Neural progenitor cell (in vitro differentiated cells): Measurements from ENCODE around the gene ADAMTS18. TPM values are rescaled to one million over a fixed set of nuclear protein-coding genes. Genes with fewer than 3 reads are reported as not detected.
A peak's percentile ranks its signal among the peaks of the same experiment; 100 is the strongest.

Experiments used
- DNase-seq: peaks from one replicate; pipeline ENCODE4 v3.0.0-alpha.2; 2016; ENCODE audit warnings: low spot score
- H2AFZ ChIP-seq: fragments of 200-600 bp; sonication (generic); replicated peaks from 2 replicates; pipeline ENCODE4 v1.6.1; 2016; ENCODE audit warnings: antibody characterized with exemption
- H3F3A ChIP-seq: fragments of 200-600 bp; sonication (generic); 2 replicates; pipeline ENCODE4 v1.6.1; 2016; ENCODE audit warnings: antibody characterized with exemption, low read depth
- H3K27ac ChIP-seq: fragments of 200-600 bp; sonication (generic); 2 replicates; pipeline ENCODE4 v1.5.1; 2016; ENCODE audit warnings: mild to moderate bottlenecking
- H3K27me3 ChIP-seq: fragments of 200-600 bp; sonication (generic); 2 replicates; pipeline ENCODE4 v1.6.1; 2016; ENCODE audit warnings: mild to moderate bottlenecking, moderate library complexity
- H3K36me3 ChIP-seq: fragments of 200-600 bp; sonication (generic); 2 replicates; pipeline ENCODE4 v1.5.1; 2016
- H3K4me1 ChIP-seq: fragments of 200-600 bp; sonication (generic); 2 replicates; pipeline ENCODE4 v1.6.1; 2016; ENCODE audit warnings: mixed run types
- H3K4me2 ChIP-seq: fragments of 200-600 bp; sonication (generic); 2 replicates; pipeline ENCODE4 v1.6.1; 2016
- H3K4me3 ChIP-seq: fragments of 200-600 bp; sonication (generic); 2 replicates; pipeline ENCODE4 v1.5.1; 2016
- H3K79me2 ChIP-seq: fragments of 200-600 bp; sonication (generic); 2 replicates; pipeline ENCODE4 v1.6.1; 2016; ENCODE audit warnings: low read depth
- H3K9ac ChIP-seq: fragments of 200-600 bp; sonication (generic); 2 replicates; pipeline ENCODE4 v1.6.1; 2016
- H3K9me3 ChIP-seq: fragments of 200-600 bp; sonication (generic); 2 replicates; pipeline ENCODE4 v1.5.1; 2016; ENCODE audit warnings: low read depth
- H4K20me1 ChIP-seq: fragments of 200-600 bp; sonication (generic); 2 replicates; pipeline ENCODE4 v1.6.1; 2016; ENCODE audit warnings: low read depth
- H3K27ac Mint-ChIP-seq: 3 replicates; pipeline ENCODE4 v1.8.0; 2021; ENCODE audit warnings: mixed read lengths
- H3K27me3 Mint-ChIP-seq: 2 replicates; pipeline ENCODE4 v1.8.0; 2022; ENCODE audit warnings: low read depth, mild to moderate bottlenecking, inconsistent platforms, moderate library complexity, mixed read lengths; ENCODE audit not compliant: insufficient read depth
- H3K36me3 Mint-ChIP-seq: 3 replicates; pipeline ENCODE4 v1.8.0; 2021; ENCODE audit warnings: mixed read lengths
- H3K4me1 Mint-ChIP-seq: 3 replicates; pipeline ENCODE4 v1.8.0; 2021; ENCODE audit warnings: mixed read lengths
- H3K4me3 Mint-ChIP-seq: 3 replicates; pipeline ENCODE4 v1.8.0; 2021; ENCODE audit warnings: mild to moderate bottlenecking, moderate library complexity, mixed read lengths
- H3K9me3 Mint-ChIP-seq: 3 replicates; pipeline ENCODE4 v1.8.0; 2020; ENCODE audit warnings: mixed read lengths
- CTCF ChIP-seq: fragments of 200-600 bp; sonication (generic); IDR thresholded peaks from 2 replicates; pipeline ENCODE4 v1.5.1; 2017; ENCODE audit warnings: antibody characterized with exemption, mild to moderate bottlenecking
- EZH2 ChIP-seq: fragments of 200-600 bp; sonication (generic); IDR thresholded peaks from 2 replicates; pipeline ENCODE4 v1.6.1; 2017; ENCODE audit warnings: antibody characterized with exemption, mild to moderate bottlenecking, moderate library complexity
- EZH2phosphoT487 ChIP-seq: fragments of 200-600 bp; sonication (generic); IDR thresholded peaks from 2 replicates; pipeline ENCODE4 v1.6.1; 2017; ENCODE audit warnings: antibody characterized with exemption
- total RNA-seq: library from RNA; depleted of rRNA; stranded (reverse); fragments of >200 nt; gene quantifications from 2 replicates; pipeline ENCODE4 v1.2.3, GENCODE V29; 2015; ENCODE audit warnings: low replicate concordance

ADAMTS18 gene
- total RNA-seq, 1 donor from 2014 or later = 1.9 TPM

DNA sequence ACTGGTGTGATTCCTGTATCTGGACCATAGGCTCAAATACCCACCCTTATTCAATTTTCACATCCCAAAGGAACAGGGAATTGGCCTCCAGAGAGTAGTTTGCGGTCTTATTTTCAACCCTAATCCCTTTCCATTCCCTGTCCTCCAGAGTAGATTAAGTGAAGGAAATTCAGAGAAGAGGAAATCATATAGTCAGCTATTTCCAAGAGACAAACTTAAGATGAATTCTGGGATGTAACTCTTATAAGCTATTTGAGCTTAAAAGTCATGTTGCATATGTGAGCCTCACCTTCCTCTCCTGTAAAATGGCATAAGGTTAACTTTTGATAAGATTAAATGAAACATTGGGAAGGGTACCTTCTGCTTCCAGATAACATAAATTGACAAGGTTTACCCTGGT, 37.4 kb upstream of the ADAMTS18 start:
- Mint-ChIP-seq H3K4me3 (no peak overlapping the region), H3K27ac (no peak overlapping the region), H3K9me3 (peaks cover 4% of the 10 kb centered on the region), H3K27me3 (peaks cover 4% of the 10 kb centered on the region), H3K36me3 (no peaks in the 10 kb centered on the region), H3K4me1 (peaks cover 21% of the 10 kb centered on the region)
- H4K20me1 ChIP-seq = no peaks in the 10 kb centered on the region
- DNase-seq = no peak
- no peak overlapping the region for H2AFZ ChIP-seq
- no peak overlapping the region for H3K4me3 ChIP-seq
- TF ChIP-seq EZH2phosphoT487 (no peak), EZH2 (no peak), CTCF (no peak)
- no peaks in the 10 kb centered on the region for H3K36me3 ChIP-seq
- no peaks in the 10 kb centered on the region for H3K9me3 ChIP-seq
- peaks cover 34% of the 10 kb centered on the region for H3K4me1 ChIP-seq
- H3K27ac ChIP-seq = no peak overlapping the region
- no peak overlapping the region for H3K4me2 ChIP-seq
- no peaks in the 10 kb centered on the region for H3K79me2 ChIP-seq
- no peak overlapping the region for H3K9ac ChIP-seq
- H3F3A ChIP-seq = peaks cover 22% of the 10 kb centered on the region
- no peaks in the 10 kb centered on the region for H3K27me3 ChIP-seq

DNA sequence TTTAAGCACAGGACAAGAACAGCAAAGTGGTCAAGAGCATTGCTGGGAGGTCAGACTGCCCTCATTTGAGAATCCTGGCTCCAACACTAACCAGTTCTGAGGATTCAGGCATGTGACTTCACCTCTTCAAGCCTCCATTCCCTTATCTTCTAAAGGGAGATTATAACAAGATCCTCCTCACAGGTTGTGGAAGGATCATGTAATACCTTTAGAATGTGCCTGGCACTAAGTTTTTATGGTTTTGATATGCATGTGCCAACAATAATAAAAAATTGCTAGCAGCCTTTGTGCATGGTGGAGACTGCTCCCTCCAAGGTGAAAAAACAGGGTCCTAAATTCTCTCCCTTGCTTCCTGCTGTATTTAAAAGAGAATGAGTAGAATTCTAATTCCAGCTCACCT, 36.0 kb upstream of the ADAMTS18 start:
- H3K4me2 ChIP-seq = no peak overlapping the region
- no peaks in the 10 kb centered on the region for H3K27me3 ChIP-seq
- Mint-ChIP-seq H3K9me3 (peaks cover 4% of the 10 kb centered on the region), H3K36me3 (no peaks in the 10 kb centered on the region), H3K4me3 (no peak overlapping the region), H3K4me1 (peaks cover 24% of the 10 kb centered on the region), H3K27me3 (peaks cover 8% of the 10 kb centered on the region), H3K27ac (no peak overlapping the region)
- H3K79me2 ChIP-seq = no peaks in the 10 kb centered on the region
- no peak for TF ChIP-seq EZH2
- TF ChIP-seq CTCF = no peak
- no peak for TF ChIP-seq EZH2phosphoT487
- no peak overlapping the region for H3K4me3 ChIP-seq
- peaks cover 29% of the 10 kb centered on the region for H3F3A ChIP-seq
- no peak for DNase-seq
- H3K9me3 ChIP-seq = no peaks in the 10 kb centered on the region
- no peaks in the 10 kb centered on the region for H3K36me3 ChIP-seq
- H3K27ac ChIP-seq = no peak overlapping the region
- no peak overlapping the region for H2AFZ ChIP-seq
- H3K9ac ChIP-seq = no peak overlapping the region
- H3K4me1 ChIP-seq = peaks cover 38% of the 10 kb centered on the region
- no peaks in the 10 kb centered on the region for H4K20me1 ChIP-seq

DNA sequence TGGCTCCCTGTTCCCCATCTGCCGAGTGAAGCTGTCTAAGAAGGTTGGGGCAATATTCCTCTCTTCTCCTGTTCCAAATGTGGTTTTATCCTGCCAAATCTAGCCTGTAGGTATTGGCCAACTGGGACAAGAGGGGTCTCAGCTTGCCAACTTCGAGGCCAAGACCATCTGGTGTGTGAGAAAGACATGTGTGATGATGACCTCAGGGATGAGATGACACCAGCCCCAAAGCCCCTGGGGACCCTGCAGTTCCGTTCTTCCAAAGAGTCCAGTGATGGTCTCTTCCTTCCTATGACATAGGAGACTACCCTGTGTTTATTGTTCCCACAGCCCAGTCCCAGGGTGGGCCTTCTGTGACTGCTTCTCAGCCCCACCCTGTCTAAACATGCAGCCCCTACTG, 34.8 kb upstream of the ADAMTS18 start:
- peaks cover 14% of the 10 kb centered on the region for H3K27me3 Mint-ChIP-seq
- H3K4me3 ChIP-seq = no peak overlapping the region
- no peaks in the 10 kb centered on the region for H3K36me3 ChIP-seq

More for the DNA sequence above, 34.8 kb upstream of the ADAMTS18 start:
- Histone ChIP-seq H2AFZ (no peak overlapping the region), H3K4me1 (peaks cover 38% of the 10 kb centered on the region), H3K9me3 (no peaks in the 10 kb centered on the region), H4K20me1 (no peaks in the 10 kb centered on the region), H3K79me2 (no peaks in the 10 kb centered on the region), H3K4me2 (peak overlapping the region; percentile 62), H3K27ac (no peak overlapping the region), H3K9ac (no peak overlapping the region), H3F3A (peaks cover 29% of the 10 kb centered on the region), H3K27me3 (no peaks in the 10 kb centered on the region)
- DNase-seq = no peak
- peaks cover 4% of the 10 kb centered on the region for H3K9me3 Mint-ChIP-seq
- H3K36me3 Mint-ChIP-seq = no peaks in the 10 kb centered on the region
- H3K4me3 Mint-ChIP-seq = no peak overlapping the region
- peaks cover 24% of the 10 kb centered on the region for H3K4me1 Mint-ChIP-seq
- TF ChIP-seq EZH2phosphoT487 (no peak), EZH2 (no peak), CTCF (no peak)
- no peak overlapping the region for H3K27ac Mint-ChIP-seq
